Measurements from ENCODE around the gene ABCG8. TPM values are rescaled to one million over a fixed set of nuclear protein-coding genes. Genes with fewer than 3 reads are reported as not detected.
A peak's percentile ranks its signal among the peaks of the same experiment; 100 is the strongest.

Gene ABCG8
- total RNA-seq, 1 donor from 2014 or later, result not detected

DNA sequence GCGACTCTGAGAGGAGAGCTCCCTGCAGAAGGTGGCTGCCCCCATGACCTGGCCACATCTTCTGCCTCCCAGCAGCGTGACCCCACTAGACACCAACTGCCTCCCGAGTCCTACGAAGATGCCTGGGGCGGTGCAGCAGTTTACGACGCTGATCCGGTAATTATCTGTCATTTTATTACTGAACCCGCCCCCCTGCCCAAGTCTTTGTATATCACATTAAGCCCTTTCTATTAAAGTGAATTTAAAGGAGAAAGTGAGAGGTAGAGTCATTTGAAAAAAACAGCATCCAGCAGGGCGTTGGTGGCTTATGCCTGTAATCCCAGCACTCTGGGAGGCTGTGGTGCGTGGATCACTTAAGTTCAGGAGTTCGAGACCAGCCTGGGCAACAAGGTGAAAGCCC lies 33.4 kb downstream of the ABCG8 start:
- no peak for DNase-seq (ENCODE audit: low spot score)

GRCh38 chr2:43874776-43875451 lies 36.1 kb downstream of the ABCG8 start:
- no peak for DNase-seq (ENCODE audit: low spot score)

- peak; percentile 69 for DNase-seq (ENCODE audit: low spot score)
These were observed 39.2 kb downstream of the ABCG8 start for GRCh38 chr2:43877782-43878464.

GRCh38 chr2:43879261-43879660 lies 40.5 kb downstream of the ABCG8 start:
- no peak for DNase-seq (ENCODE audit: low spot score)

DNA sequence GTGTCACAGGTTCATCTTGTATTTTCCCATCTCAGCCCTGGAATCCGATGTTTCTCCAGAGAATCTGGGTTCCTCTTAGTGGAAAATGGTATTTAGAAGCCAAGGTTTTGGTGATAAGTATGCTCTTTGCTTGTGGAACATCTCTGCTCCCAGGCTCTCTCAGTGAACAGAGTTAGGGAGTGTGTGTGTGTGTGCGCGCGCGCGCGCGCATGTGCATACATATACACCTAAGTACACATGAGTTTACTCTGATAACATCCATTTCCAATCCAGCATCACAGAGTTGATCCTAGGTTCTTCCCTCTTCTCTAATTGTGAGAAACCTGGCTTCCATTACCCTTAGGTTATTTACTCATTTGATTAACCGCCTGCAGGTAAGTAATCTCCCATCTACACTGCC lies 41.7 kb downstream of the ABCG8 start:
- no peak for DNase-seq (ENCODE audit: low spot score)

DNA sequence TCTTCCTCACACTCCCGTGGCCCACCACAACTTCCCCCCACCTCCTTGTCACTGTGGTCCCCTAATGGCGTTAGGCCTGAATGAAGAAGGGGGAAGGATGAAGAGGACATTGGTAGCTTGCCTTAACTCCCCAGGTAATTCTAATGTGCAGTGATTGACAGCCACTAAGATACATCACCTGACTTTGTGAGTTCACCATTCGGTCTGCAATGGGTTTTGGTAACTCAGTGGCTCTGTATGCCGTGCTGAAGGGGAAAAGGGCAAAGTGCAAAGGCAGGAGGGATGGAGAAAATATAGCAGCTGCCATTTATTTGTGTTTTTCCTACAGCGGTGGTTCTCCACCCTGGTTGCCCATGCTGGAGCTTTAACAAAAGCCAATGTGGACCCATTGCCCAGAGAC lies 42.2 kb downstream of the ABCG8 start:
- DNase-seq (ENCODE audit: low spot score), result no peak

DNA sequence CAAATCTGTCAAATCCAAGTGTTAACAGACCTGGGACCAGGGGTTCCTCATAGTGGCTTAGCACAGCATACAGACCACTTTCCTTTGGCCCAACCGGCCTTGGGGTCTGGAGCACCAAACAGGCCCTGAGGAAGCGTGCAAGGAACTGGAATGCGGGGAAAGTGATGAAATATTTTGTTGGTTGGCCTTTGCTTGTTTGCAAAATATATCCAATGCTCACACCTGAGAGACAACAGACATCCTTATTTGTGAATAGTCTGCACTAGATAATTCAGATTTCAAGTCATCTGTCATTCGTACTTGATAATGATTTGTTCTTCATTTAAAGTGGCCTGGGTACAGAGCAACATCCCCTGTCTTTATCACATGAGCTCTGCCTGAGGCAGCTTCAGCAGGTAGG lies 43.5 kb downstream of the ABCG8 start:
- DNase-seq (ENCODE audit: low spot score), result no peak

- no peak for DNase-seq (ENCODE audit: low spot score)
These were observed 45.9 kb downstream of the ABCG8 start for GRCh38 chr2:43884689-43885088.

GRCh38 chr2:43885132-43885632 lies 46.4 kb downstream of the ABCG8 start:
- DNase-seq (ENCODE audit: low spot score), result no peak

DNA sequence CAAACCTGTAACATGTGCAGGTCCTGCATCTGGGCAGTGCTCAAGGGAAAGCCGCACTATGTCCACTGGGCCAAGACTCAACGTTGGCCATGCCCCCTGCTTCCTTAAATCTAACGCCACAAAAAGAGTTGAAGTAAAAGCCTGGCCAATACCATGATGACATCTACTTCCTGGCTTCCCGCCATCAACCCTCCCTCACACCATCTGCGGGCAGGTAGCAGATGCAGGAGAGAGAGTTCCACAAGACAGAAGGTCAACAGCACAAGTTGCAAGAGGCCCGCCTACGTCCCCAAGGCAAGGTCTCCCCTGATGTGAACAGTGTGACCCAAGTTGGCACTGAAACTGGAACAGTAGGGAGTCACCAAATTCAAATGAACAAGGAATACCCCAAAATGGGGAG lies 48.4 kb downstream of the ABCG8 start:
- no peak for DNase-seq (ENCODE audit: low spot score)

DNA sequence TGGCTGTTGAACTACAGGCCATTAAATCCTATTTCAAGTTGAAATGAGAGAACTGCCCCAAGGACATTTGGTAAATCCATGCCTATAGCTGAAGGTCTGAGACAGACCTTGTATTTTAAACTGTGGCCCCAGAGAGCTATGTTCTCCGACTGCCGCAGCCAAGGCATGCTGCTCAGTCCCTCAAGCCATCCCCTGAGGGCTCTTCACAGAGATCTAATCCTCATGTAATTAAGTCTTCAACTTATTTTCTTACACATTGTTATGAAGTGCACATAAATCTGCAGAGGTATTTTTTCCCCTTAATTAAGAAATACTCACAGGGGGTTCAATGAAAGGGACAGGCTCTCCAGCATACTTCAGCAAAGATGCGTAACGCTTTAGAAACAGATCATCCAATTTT lies 50.6 kb downstream of the ABCG8 start:
- no peak for DNase-seq (ENCODE audit: low spot score)

DNA sequence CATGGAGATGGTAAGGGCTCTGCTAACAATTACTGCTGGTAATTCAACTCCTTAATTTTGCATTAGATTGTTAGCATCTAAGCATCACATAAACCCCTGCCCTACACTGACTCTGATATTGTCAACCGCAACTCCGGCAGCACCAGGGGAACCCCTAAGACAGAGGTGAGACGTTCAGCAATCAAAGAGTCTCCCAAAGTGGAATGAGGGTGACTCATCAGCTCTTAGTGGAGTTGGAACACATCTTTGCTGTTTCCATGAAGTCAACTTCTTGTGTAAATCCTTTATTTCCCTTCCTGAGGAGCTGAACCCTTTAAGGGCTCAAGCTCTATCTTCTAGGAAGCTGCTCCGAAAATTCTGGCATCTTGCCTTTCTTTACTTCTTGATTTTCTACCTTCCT lies 52.1 kb downstream of the ABCG8 start:
- no peak for DNase-seq (ENCODE audit: low spot score)

- no peak for DNase-seq (ENCODE audit: low spot score)
These were observed 56.0 kb downstream of the ABCG8 start for GRCh38 chr2:43894743-43895142.

GRCh38 chr2:43896906-43897305 lies 58.1 kb downstream of the ABCG8 start:
- DNase-seq (ENCODE audit: low spot score), result no peak

DNA sequence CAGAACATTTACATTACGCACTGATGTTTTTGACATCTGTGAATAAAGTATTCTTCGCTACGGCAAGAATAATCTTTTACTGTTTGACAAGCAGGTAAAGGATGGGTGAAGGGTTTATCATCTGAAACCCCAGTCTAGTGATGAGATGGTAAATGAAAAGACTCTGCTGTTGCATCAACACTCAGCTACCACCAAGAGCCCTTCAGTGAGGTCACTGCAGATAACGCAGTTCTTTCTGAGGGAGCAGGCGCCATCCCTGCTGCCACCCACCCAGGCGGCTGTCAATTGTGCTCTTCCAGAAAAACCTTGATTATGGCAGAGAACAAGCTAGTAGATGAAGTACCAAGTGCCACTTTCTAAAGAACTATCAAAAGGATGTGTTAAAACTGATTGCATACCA lies 58.7 kb downstream of the ABCG8 start:
- no peak for DNase-seq (ENCODE audit: low spot score)

GRCh38 chr2:43898134-43898837 lies 59.5 kb downstream of the ABCG8 start:
- DNase-seq (ENCODE audit: low spot score), result no peak

DNA sequence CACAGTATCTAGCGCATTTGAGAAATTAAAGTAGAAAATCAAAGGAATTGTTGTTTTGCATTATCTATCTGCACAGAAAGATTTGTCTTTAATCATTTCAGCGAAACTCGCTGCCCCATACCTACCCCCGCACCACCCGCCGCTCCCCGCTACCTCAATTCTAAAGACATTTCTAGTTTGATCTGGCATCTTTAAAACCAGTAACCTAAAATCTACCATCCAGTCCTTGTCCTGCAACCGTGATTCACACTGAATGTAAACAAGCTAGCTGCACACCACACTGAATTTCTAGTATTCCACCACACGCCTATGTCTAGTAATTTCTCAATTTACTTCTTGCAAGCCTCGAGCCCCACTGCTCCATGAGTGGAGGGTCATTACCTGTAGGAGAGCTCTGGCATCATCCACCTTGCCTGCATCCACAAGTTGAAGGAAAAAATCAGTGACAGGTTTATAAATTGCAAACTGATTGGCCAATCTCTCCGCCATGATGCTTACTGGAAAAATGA lies 60.1 kb downstream of the ABCG8 start:
- no peak for DNase-seq (ENCODE audit: low spot score)

- no peak for DNase-seq (ENCODE audit: low spot score)
These were observed 60.8 kb downstream of the ABCG8 start for GRCh38 chr2:43899589-43899988.

DNA sequence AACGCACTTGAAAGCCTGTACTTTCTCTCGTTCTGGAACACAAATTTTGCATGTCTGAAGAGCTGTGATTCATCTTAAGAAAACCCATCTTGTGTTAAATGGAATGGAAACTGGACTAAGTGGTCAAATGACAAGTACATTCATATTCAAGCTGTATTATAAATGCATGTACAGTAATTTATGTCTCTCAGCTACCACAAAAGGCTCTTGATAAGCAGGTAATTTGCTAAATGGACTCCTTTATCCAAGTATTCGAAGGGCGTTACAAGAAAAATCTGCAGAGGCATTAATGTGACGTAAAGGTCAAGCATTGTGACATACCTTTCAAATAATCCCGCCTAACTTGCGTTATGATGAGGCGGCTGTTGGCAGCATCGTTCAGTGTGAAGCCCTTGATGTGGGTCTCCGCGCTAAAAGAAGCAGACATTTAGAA lies 66.6 kb downstream of the ABCG8 start:
- no peak for DNase-seq (ENCODE audit: low spot score)

- DNase-seq (ENCODE audit: low spot score), result no peak
These were observed 67.1 kb downstream of the ABCG8 start for GRCh38 chr2:43905871-43906270.

DNA sequence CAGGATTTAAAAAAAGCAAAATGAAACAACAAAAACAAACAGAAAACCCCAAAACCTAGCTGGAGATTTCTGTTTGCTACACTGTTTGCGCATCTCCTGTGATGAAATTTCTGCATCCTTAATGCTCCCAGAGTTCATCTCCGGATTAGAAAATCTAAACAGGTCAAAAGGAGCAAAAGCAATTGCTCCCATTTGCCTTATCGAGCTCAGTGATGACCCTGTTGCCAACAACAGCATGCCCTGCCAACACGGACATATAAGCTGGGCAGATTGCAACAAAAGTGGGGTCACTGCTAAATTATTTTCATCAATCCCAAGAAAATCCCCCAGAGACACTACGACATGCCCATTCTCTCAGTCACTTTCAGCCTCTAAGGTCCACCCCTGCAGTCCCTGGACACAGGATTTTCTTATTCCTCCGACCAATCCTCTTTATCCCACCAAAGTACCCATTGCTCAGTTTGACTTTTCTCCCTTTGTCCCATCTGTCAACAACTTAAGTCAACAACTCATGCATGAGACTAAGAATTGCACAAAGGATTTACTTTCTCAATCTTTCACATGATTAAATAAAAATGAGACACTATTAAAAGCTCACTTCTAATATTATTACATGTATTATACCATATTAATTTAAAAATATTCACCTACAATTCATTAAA lies 67.8 kb downstream of the ABCG8 start:
- DNase-seq (ENCODE audit: low spot score), result no peak

Data from ureter (tissue), 1 donor.